SK-N-SH treated with all-trans-retinoic acid at 6 μM for 48 hours (cell line): ENCODE data around the gene DGKE.

Experiments
- ATAC-seq: fragments of 200-7000 bp; cut with Tn5 transposase; 3 replicates; pipeline ENCODE4 v1.9.1; 2020; ENCODE audit warnings: mild to moderate bottlenecking, moderate library complexity
- ARNTL ChIP-seq: fragments of 450-650 bp; formaldehyde crosslinking; IDR thresholded peaks from 2 replicates; pipeline ENCODE4 v1.5.0; 2020; ENCODE audit warnings: low read depth, mild to moderate bottlenecking, moderate library complexity, borderline replicate concordance
- BACH2 ChIP-seq: fragments of 250-450 bp; sonication (Bioruptor Pico); IDR thresholded peaks from 2 replicates; pipeline ENCODE4 v1.9.0; 2021; ENCODE audit warnings: mild to moderate bottlenecking, borderline replicate concordance
- CSDC2 ChIP-seq: fragments of 250-450 bp; sonication (Bioruptor Pico); IDR thresholded peaks from 2 replicates; pipeline ENCODE4 v1.5.0; 2020; ENCODE audit warnings: mild to moderate bottlenecking, moderate library complexity
- ESRRG ChIP-seq: fragments of 250-450 bp; sonication (Bioruptor Pico); IDR thresholded peaks from 2 replicates; pipeline ENCODE4 v1.6.1; 2021; ENCODE audit warnings: mild to moderate bottlenecking
- GLIS3 ChIP-seq: fragments of 250-450 bp; sonication (Bioruptor Pico); IDR thresholded peaks from 2 replicates; pipeline ENCODE4 v1.5.0; 2020; ENCODE audit warnings: mild to moderate bottlenecking, moderate library complexity
- ISL1 ChIP-seq: fragments of 250-450 bp; sonication (Bioruptor Pico); IDR thresholded peaks from 2 replicates; pipeline ENCODE4 v2.1.2; 2022; ENCODE audit warnings: mild to moderate bottlenecking, moderate library complexity
- OSR1 ChIP-seq: fragments of 250-450 bp; sonication (Bioruptor Pico); IDR thresholded peaks from 2 replicates; pipeline ENCODE4 v1.8.0; 2022; ENCODE audit warnings: moderate library complexity, mild to moderate bottlenecking, inconsistent platforms
- PPARA ChIP-seq: fragments of 250-450 bp; sonication (Bioruptor Pico); IDR thresholded peaks from 2 replicates; pipeline ENCODE4 v1.5.0; 2020; ENCODE audit warnings: mild to moderate bottlenecking, borderline replicate concordance
- RARB ChIP-seq: fragments of 250-450 bp; sonication (Bioruptor Pico); IDR thresholded peaks from 2 replicates; pipeline ENCODE4 v1.8.0; 2021; ENCODE audit warnings: mild to moderate bottlenecking, moderate library complexity
- SNAI2 ChIP-seq: fragments of 250-450 bp; sonication (Bioruptor Pico); IDR thresholded peaks from 2 replicates; pipeline ENCODE4 v1.5.0; 2020; ENCODE audit warnings: mild to moderate bottlenecking, moderate library complexity
- ZC3H10 ChIP-seq: fragments of 250-450 bp; sonication (Bioruptor Pico); IDR thresholded peaks from 2 replicates; pipeline ENCODE4 v1.5.1; 2021; ENCODE audit warnings: mild to moderate bottlenecking, moderate library complexity
- ZFP3 ChIP-seq: fragments of 250-450 bp; sonication (Bioruptor Pico); IDR thresholded peaks from 2 replicates; pipeline ENCODE4 v1.5.0; 2020; ENCODE audit warnings: mild to moderate bottlenecking, moderate library complexity
- ZFP30 ChIP-seq: fragments of 450-650 bp; formaldehyde crosslinking; IDR thresholded peaks from 2 replicates; pipeline ENCODE4 v1.5.0; 2022; ENCODE audit warnings: mild to moderate bottlenecking, moderate library complexity
- ZNF565 ChIP-seq: fragments of 450-650 bp; formaldehyde crosslinking; conservative IDR thresholded peaks from 2 replicates; pipeline ENCODE4 v1.5.0; 2020; ENCODE audit warnings: low read depth, mild to moderate bottlenecking, moderate library complexity
- ZNF70 ChIP-seq: fragments of 450-650 bp; formaldehyde crosslinking; IDR thresholded peaks from 2 replicates; pipeline ENCODE4 v1.5.0; 2020; ENCODE audit warnings: mild to moderate bottlenecking, moderate library complexity
- TF ChIP-seq, protein P1 (sequence below): fragments of 250-450 bp; sonication (Bioruptor Pico); IDR thresholded peaks from 2 replicates; pipeline ENCODE4 v1.5.1; 2021; ENCODE audit warnings: mild to moderate bottlenecking, moderate library complexity
- TF ChIP-seq, protein P2 (sequence below): fragments of 250-450 bp; sonication (Bioruptor Pico); IDR thresholded peaks from 2 replicates; pipeline ENCODE4 v1.5.0; 2020; ENCODE audit warnings: mild to moderate bottlenecking, moderate library complexity
- TF ChIP-seq, protein P3 (sequence below): fragments of 250-450 bp; sonication (Bioruptor Pico); IDR thresholded peaks from 2 replicates; pipeline ENCODE4 v1.5.1; 2020; ENCODE audit warnings: low read depth, mild to moderate bottlenecking, moderate library complexity
- TF ChIP-seq, protein P4 (sequence below): fragments of 250-450 bp; sonication (Bioruptor Pico); IDR thresholded peaks from 2 replicates; pipeline ENCODE4 v1.8.0; 2020; ENCODE audit warnings: mild to moderate bottlenecking, moderate library complexity, borderline replicate concordance

DGKE gene

DNA sequence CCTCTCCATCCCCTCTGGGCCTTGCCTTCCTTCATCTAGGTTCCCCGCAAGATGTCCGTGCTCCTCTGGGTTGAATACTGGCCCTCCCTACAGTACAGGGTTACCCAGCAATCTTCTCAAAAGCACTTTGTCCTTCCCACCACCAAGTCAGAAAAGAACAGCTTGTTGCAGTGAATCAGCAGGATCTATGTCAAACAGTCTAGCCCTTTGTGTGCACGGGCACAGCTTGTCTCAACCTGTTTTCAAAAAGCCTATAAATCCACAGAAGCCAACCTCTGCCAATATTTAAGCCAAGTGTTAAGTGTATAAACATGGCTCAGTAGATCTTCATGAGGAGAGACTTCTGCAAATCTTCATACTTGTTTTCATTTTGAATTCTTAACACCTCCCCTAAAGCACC, 25.4 kb upstream of the DGKE start:
- ATAC-seq: no peak
- TF ChIP-seq, protein P1, sequence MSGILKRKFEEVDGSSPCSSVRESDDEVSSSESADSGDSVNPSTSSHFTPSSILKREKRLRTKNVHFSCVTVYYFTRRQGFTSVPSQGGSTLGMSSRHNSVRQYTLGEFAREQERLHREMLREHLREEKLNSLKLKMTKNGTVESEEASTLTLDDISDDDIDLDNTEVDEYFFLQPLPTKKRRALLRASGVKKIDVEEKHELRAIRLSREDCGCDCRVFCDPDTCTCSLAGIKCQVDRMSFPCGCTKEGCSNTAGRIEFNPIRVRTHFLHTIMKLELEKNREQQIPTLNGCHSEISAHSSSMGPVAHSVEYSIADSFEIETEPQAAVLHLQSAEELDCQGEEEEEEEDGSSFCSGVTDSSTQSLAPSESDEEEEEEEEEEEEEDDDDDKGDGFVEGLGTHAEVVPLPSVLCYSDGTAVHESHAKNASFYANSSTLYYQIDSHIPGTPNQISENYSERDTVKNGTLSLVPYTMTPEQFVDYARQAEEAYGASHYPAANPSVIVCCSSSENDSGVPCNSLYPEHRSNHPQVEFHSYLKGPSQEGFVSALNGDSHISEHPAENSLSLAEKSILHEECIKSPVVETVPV: no peak
- no peak for TF ChIP-seq CSDC2 (CRISPR knock-in tag)
- no peak for TF ChIP-seq ISL1 (CRISPR knock-in tag)
- no peak for TF ChIP-seq ZNF70 (CRISPR knock-in tag)
- no peak for TF ChIP-seq ZC3H10 (CRISPR knock-in tag)
- no peak for TF ChIP-seq BACH2
- no peak for TF ChIP-seq ZFP30
- no peak for TF ChIP-seq ZNF565
- no peak for TF ChIP-seq PPARA (CRISPR knock-in tag)
- no peak for TF ChIP-seq ARNTL (CRISPR knock-in tag)
- TF ChIP-seq RARB (CRISPR knock-in tag): no peak
- TF ChIP-seq, all 23 proteins: peak for 0

DNA sequence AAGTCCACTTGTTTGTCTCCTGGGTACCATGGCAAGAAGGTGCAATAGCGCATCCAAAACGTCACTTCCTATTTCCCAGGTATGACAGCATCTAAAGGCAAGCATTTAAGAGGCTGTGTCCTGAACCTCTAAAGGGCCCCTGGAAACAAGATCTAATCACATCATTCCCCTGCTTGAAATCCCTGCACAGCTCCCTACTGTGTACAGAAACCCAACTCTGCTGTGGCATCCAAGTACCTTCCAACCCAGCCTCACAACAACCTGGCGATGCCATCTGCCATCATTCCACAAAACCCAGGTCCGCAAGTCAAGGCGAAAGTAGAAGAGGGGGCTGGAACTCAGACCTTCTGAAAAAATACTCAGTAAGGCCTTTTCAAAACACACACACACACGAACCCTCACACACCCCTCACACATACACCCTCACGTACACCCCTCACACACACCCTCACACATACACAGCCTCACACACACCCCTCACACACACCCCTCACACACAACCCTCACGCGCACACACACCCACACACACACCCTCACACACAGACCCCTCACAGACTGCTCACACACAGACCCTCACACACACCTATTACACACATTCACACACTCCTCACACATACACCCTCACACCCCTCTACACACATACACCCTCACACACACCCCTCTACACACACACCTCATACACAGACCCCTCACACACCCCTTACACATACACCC, 24.7 kb upstream of the DGKE start:
- no peak for ATAC-seq
- no peak for TF ChIP-seq ZC3H10 (CRISPR knock-in tag)

DNA sequence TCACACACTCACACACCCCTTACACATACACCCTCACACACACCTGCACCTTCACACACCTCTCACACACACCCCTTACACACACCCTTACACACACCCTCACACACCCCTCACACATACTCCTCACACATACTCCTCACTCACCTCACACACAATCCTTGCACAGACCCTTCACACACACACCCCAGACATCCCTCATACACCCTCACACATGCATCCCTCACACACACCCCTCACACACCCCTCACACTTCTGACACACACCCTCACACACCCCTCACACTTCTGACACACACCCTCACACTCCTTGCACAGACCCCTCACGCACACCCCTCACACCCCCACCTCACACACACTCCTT, 24.2 kb upstream of the DGKE start:
- TF ChIP-seq ZC3H10 (CRISPR knock-in tag) (no peak), ESRRG (no peak), ISL1 (CRISPR knock-in tag) (no peak), ZNF565 (no peak)
- TF ChIP-seq, protein P2, sequence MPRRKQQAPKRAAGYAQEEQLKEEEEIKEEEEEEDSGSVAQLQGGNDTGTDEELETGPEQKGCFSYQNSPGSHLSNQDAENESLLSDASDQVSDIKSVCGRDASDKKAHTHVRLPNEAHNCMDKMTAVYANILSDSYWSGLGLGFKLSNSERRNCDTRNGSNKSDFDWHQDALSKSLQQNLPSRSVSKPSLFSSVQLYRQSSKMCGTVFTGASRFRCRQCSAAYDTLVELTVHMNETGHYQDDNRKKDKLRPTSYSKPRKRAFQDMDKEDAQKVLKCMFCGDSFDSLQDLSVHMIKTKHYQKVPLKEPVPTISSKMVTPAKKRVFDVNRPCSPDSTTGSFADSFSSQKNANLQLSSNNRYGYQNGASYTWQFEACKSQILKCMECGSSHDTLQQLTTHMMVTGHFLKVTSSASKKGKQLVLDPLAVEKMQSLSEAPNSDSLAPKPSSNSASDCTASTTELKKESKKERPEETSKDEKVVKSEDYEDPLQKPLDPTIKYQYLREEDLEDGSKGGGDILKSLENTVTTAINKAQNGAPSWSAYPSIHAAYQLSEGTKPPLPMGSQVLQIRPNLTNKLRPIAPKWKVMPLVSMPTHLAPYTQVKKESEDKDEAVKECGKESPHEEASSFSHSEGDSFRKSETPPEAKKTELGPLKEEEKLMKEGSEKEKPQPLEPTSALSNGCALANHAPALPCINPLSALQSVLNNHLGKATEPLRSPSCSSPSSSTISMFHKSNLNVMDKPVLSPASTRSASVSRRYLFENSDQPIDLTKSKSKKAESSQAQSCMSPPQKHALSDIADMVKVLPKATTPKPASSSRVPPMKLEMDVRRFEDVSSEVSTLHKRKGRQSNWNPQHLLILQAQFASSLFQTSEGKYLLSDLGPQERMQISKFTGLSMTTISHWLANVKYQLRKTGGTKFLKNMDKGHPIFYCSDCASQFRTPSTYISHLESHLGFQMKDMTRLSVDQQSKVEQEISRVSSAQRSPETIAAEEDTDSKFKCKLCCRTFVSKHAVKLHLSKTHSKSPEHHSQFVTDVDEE (CRISPR knock-in tag): no peak
- no peak for ATAC-seq

DNA sequence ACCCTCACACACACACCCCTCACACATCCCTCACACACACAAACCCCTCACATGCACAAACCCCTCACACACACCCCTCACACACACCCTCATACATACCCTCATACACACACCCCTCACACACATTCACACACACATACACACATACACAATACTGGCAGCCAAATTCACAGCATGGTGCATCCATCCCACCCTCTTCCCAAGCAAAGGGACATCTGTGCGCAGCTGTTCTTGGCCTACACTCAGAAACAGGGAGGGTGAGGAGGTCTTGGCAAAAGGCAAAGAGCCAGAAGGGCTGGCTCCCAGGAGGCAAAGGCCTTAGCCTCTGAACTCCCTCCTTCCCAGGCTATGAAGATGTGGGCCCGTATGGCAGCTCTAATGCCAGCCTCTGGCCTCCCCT, 23.6 kb upstream of the DGKE start:
- no peak for ATAC-seq
- no peak for TF ChIP-seq ARNTL (CRISPR knock-in tag)
- no peak for TF ChIP-seq OSR1 (CRISPR knock-in tag)
- TF ChIP-seq SNAI2 (CRISPR knock-in tag): no peak
- TF ChIP-seq, protein P3, sequence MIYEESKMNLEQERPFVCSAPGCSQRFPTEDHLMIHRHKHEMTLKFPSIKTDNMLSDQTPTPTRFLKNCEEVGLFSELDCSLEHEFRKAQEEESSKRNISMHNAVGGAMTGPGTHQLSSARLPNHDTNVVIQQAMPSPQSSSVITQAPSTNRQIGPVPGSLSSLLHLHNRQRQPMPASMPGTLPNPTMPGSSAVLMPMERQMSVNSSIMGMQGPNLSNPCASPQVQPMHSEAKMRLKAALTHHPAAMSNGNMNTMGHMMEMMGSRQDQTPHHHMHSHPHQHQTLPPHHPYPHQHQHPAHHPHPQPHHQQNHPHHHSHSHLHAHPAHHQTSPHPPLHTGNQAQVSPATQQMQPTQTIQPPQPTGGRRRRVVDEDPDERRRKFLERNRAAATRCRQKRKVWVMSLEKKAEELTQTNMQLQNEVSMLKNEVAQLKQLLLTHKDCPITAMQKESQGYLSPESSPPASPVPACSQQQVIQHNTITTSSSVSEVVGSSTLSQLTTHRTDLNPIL: no peak
- TF ChIP-seq ZFP3: no peak
- TF ChIP-seq, protein P4, sequence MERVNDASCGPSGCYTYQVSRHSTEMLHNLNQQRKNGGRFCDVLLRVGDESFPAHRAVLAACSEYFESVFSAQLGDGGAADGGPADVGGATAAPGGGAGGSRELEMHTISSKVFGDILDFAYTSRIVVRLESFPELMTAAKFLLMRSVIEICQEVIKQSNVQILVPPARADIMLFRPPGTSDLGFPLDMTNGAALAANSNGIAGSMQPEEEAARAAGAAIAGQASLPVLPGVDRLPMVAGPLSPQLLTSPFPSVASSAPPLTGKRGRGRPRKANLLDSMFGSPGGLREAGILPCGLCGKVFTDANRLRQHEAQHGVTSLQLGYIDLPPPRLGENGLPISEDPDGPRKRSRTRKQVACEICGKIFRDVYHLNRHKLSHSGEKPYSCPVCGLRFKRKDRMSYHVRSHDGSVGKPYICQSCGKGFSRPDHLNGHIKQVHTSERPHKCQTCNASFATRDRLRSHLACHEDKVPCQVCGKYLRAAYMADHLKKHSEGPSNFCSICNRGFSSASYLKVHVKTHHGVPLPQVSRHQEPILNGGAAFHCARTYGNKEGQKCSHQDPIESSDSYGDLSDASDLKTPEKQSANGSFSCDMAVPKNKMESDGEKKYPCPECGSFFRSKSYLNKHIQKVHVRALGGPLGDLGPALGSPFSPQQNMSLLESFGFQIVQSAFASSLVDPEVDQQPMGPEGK: no peak
- no peak for TF ChIP-seq GLIS3 (CRISPR knock-in tag)
- no peak for TF ChIP-seq ZNF70 (CRISPR knock-in tag)

DNA sequence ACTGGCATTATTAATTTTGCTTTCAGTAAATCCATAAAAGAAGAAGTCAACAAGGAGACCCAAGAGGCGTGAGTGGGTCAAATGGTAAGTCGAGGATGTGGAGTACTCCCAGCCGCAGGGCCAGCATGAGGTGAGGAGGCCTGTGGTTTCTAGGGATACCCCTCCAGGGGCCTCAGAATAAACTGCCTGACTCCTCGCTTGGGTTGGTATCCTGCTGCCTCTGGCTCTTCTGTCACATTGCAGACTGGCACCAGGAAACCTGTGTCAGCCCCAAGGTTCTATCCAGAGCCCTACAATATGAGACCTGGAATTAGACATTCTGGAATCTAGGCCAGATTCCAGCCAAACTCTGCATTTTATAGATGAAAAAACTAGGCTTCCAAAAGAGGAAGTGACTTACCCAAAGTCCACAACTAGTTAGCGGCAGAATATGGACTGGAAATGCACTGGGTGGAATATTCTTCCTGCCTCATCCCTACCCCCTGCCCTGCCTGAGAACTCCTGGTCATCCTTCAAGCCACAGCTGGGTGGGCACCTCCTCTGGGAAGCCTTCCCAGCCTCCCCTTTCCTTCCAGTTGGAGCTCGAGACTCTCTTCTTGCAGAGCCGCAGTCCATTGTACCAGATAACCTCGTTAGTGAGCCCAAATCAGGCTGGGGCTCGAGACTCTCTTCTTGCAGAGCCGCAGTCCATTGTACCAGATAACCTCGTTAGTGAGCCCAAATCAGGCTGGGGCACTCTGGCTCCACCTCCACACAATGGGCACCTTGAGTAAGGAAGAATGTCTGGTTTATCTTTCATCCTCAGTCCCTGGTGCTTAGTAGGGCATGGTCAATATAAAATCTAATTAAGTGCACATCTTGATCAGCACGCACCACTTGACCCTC, 22.8 kb upstream of the DGKE start:
- TF ChIP-seq ZFP3 (peak; percentile 62; the same call in 1 of the 2 replicates), ZNF70 (CRISPR knock-in tag) (no peak)
- no peak for ATAC-seq
